Measurements from ENCODE around the gene PSRC1. TPM values are rescaled to one million over a fixed set of nuclear protein-coding genes. Genes with fewer than 3 reads are reported as not detected.
A peak's percentile ranks its signal among the peaks of the same experiment; 100 is the strongest.

PSRC1 gene
- total RNA-seq, 1 donor: 5.4 TPM

DNA sequence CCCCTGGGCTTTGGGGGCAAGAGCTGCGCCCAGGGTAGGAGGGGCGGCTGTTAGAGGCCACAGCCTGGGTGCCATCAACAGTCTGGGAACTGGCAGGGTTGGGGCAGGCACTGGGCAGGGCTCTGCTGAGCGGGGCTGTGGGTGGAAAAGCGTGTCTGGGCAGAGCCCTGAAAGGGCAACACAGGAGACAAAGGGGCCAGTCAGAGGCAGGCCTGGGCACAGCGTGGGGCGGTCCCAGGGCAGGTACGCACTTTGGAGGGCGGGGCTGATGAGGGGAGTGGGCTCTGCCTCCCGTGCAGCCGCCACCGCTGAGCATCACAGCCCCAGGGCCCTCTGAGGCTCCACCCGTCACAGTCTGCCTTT is 19.7 kb downstream of the PSRC1 start:
- Histone ChIP-seq H3K9me3 (ENCODE audit: low read depth, low read length) (no peaks in the 10 kb centered on the region), H3K4me2 (ENCODE audit: insufficient read depth, low read length) (no peak overlapping the region), H2AFZ (ENCODE audit: low read length) (peak overlapping the region; percentile 50), H3K27ac (ENCODE audit: low read depth, low read length) (no peak overlapping the region), H3K36me3 (ENCODE audit: insufficient read depth, low read length) (no peaks in the 10 kb centered on the region), H3K79me2 (ENCODE audit: insufficient read depth, low read length) (no peaks in the 10 kb centered on the region), H3K27me3 (ENCODE audit: insufficient read depth, low read length) (no peaks in the 10 kb centered on the region), H3K4me1 (ENCODE audit: insufficient read depth, low read length) (peaks cover 6% of the 10 kb centered on the region), H4K20me1 (ENCODE audit: insufficient read depth, low read length) (no peaks in the 10 kb centered on the region), H3K4me3 (ENCODE audit: insufficient read depth, low read length) (no peak overlapping the region)
- DNase-seq (ENCODE audit: insufficient read length, low spot score, missing footprints): peak; percentile 85
- TF ChIP-seq, protein P1, sequence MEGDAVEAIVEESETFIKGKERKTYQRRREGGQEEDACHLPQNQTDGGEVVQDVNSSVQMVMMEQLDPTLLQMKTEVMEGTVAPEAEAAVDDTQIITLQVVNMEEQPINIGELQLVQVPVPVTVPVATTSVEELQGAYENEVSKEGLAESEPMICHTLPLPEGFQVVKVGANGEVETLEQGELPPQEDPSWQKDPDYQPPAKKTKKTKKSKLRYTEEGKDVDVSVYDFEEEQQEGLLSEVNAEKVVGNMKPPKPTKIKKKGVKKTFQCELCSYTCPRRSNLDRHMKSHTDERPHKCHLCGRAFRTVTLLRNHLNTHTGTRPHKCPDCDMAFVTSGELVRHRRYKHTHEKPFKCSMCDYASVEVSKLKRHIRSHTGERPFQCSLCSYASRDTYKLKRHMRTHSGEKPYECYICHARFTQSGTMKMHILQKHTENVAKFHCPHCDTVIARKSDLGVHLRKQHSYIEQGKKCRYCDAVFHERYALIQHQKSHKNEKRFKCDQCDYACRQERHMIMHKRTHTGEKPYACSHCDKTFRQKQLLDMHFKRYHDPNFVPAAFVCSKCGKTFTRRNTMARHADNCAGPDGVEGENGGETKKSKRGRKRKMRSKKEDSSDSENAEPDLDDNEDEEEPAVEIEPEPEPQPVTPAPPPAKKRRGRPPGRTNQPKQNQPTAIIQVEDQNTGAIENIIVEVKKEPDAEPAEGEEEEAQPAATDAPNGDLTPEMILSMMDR (IDR thresholded peaks at IDR 0.05; ENCODE audit: extremely low read depth, low read depth, low read length): no peak

DNA sequence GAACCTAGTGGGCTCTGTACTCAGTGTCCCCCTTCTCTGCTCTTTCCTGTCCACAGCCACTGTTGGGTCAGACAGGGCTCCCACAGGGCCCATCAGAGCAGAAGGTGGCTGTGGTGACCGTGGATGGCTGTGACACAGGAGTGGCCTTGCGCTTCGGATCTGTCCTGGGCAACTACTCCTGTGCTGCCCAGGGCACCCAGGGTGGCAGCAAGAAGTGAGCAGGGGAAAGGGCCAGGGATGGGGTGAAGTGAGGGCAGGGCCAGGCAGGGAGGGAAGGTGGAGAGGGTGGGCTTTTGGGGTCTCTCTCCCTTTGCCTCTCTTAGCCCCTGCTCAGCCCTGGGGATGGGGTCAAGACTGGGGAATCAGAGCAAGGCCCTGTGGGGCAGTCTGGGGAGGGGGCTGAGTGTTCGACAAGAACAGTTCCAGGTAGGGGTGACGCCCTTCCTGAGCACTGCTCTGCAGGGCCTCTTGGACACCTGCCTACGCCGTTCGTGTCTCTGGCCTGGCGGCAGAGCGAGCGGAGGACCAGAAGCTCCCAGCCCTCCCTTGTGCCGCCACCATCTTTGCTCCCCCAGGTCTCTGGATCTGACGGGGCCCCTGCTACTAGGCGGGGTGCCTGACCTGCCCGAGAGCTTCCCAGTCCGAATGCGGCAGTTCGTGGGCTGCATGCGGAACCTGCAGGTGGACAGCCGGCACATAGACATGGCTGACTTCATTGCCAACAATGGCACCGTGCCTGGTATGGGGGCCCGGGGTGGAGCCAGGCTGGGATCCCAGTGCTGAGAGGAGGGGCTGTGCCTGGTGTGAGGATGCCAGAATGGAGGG is 20.5 kb downstream of the PSRC1 start:
- no peak overlapping the region for H3K4me2 ChIP-seq (ENCODE audit: insufficient read depth, low read length)
- TF ChIP-seq, protein P1 (IDR thresholded peaks at IDR 0.05; ENCODE audit: extremely low read depth, low read depth, low read length): no peak
- peaks cover 6% of the 10 kb centered on the region for H3K4me1 ChIP-seq (ENCODE audit: insufficient read depth, low read length)
- H3K79me2 ChIP-seq (ENCODE audit: insufficient read depth, low read length): no peaks in the 10 kb centered on the region
- no peak overlapping the region for H3K27ac ChIP-seq (ENCODE audit: low read depth, low read length)
- no peak overlapping the region for H2AFZ ChIP-seq (ENCODE audit: low read length)
- no peaks in the 10 kb centered on the region for H3K9me3 ChIP-seq (ENCODE audit: low read depth, low read length)
- peak; percentile 75 for DNase-seq (ENCODE audit: insufficient read length, low spot score, missing footprints)
- H3K4me3 ChIP-seq (ENCODE audit: insufficient read depth, low read length): no peak overlapping the region
- no peaks in the 10 kb centered on the region for H3K27me3 ChIP-seq (ENCODE audit: insufficient read depth, low read length)
- H4K20me1 ChIP-seq (ENCODE audit: insufficient read depth, low read length): no peaks in the 10 kb centered on the region
- H3K36me3 ChIP-seq (ENCODE audit: insufficient read depth, low read length): no peaks in the 10 kb centered on the region

DNA sequence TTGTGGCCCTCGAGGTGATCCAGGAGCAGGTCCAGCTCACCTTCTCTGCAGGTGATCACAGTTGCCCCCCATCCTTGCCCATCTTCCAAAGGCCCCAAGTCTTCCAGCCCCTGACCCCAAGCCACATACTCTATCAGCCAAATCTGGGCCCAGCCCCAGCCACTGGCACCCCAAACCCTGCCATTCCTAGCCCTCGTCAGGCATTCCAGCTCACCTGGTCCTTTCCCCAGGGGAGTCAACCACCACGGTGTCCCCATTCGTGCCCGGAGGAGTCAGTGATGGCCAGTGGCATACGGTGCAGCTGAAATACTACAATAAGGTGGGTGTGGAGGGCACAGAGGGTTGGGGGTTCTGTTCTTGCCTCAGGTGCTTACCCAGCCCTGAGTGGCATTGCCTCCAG is 21.4 kb downstream of the PSRC1 start:
- Histone ChIP-seq H3K79me2 (ENCODE audit: insufficient read depth, low read length) (no peaks in the 10 kb centered on the region), H3K9me3 (ENCODE audit: low read depth, low read length) (no peaks in the 10 kb centered on the region), H3K4me2 (ENCODE audit: insufficient read depth, low read length) (no peak overlapping the region), H3K27me3 (ENCODE audit: insufficient read depth, low read length) (no peaks in the 10 kb centered on the region), H3K4me1 (ENCODE audit: insufficient read depth, low read length) (no peaks in the 10 kb centered on the region), H2AFZ (ENCODE audit: low read length) (no peak overlapping the region), H4K20me1 (ENCODE audit: insufficient read depth, low read length) (no peaks in the 10 kb centered on the region), H3K4me3 (ENCODE audit: insufficient read depth, low read length) (no peak overlapping the region), H3K27ac (ENCODE audit: low read depth, low read length) (no peak overlapping the region), H3K36me3 (ENCODE audit: insufficient read depth, low read length) (no peaks in the 10 kb centered on the region)
- TF ChIP-seq, protein P1 (IDR thresholded peaks at IDR 0.05; ENCODE audit: extremely low read depth, low read depth, low read length): no peak
- DNase-seq (ENCODE audit: insufficient read length, low spot score, missing footprints): peak; percentile 0

DNA sequence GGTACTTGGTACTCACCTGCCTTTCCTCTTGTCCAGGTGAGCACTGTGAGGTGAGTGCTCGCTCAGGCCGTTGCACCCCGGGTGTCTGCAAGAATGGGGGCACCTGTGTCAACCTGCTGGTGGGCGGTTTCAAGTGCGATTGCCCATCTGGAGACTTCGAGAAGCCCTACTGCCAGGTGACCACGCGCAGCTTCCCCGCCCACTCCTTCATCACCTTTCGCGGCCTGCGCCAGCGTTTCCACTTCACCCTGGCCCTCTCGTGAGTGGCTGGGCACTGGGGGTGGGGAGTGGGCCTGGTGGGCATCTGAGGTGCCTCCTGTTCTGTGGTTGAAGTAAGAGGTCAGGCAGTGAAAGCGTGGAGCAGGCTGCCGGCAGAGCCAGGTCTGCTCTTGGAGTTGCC is 21.9 kb downstream of the PSRC1 start:
- no peaks in the 10 kb centered on the region for H3K9me3 ChIP-seq (ENCODE audit: low read depth, low read length)
- H3K36me3 ChIP-seq (ENCODE audit: insufficient read depth, low read length): no peaks in the 10 kb centered on the region
- TF ChIP-seq, protein P1 (IDR thresholded peaks at IDR 0.05; ENCODE audit: extremely low read depth, low read depth, low read length): no peak
- H3K4me3 ChIP-seq (ENCODE audit: insufficient read depth, low read length): no peak overlapping the region
- no peak overlapping the region for H3K27ac ChIP-seq (ENCODE audit: low read depth, low read length)
- H3K27me3 ChIP-seq (ENCODE audit: insufficient read depth, low read length): no peaks in the 10 kb centered on the region
- H3K4me2 ChIP-seq (ENCODE audit: insufficient read depth, low read length): no peak overlapping the region
- H4K20me1 ChIP-seq (ENCODE audit: insufficient read depth, low read length): no peaks in the 10 kb centered on the region
- no peaks in the 10 kb centered on the region for H3K79me2 ChIP-seq (ENCODE audit: insufficient read depth, low read length)
- peak; percentile 82 for DNase-seq (ENCODE audit: insufficient read length, low spot score, missing footprints)
- no peaks in the 10 kb centered on the region for H3K4me1 ChIP-seq (ENCODE audit: insufficient read depth, low read length)
- H2AFZ ChIP-seq (ENCODE audit: low read length): no peak overlapping the region
